ENCODE results near the gene SOX2. TPM values are rescaled to one million over a fixed set of nuclear protein-coding genes. Genes with fewer than 3 reads are reported as not detected.

Gene SOX2
- total RNA-seq, 1 donor from 2014 or later, result not detected

DNA sequence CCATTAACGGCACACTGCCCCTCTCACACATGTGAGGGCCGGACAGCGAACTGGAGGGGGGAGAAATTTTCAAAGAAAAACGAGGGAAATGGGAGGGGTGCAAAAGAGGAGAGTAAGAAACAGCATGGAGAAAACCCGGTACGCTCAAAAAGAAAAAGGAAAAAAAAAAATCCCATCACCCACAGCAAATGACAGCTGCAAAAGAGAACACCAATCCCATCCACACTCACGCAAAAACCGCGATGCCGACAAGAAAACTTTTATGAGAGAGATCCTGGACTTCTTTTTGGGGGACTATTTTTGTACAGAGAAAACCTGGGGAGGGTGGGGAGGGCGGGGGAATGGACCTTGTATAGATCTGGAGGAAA lies 1.5 kb downstream of the SOX2 start:
- Mint-ChIP-seq H3K36me3 (no peaks in the 10 kb centered on the region), H3K4me1 (peaks cover 9% of the 10 kb centered on the region), H3K27me3 (ENCODE audit: low read depth) (peaks cover 61% of the 10 kb centered on the region), H3K4me3 (no peak overlapping the region), H3K9me3 (no peaks in the 10 kb centered on the region), H3K27ac (no peak overlapping the region)
- TF ChIP-seq, protein P1, sequence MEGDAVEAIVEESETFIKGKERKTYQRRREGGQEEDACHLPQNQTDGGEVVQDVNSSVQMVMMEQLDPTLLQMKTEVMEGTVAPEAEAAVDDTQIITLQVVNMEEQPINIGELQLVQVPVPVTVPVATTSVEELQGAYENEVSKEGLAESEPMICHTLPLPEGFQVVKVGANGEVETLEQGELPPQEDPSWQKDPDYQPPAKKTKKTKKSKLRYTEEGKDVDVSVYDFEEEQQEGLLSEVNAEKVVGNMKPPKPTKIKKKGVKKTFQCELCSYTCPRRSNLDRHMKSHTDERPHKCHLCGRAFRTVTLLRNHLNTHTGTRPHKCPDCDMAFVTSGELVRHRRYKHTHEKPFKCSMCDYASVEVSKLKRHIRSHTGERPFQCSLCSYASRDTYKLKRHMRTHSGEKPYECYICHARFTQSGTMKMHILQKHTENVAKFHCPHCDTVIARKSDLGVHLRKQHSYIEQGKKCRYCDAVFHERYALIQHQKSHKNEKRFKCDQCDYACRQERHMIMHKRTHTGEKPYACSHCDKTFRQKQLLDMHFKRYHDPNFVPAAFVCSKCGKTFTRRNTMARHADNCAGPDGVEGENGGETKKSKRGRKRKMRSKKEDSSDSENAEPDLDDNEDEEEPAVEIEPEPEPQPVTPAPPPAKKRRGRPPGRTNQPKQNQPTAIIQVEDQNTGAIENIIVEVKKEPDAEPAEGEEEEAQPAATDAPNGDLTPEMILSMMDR (IDR thresholded peaks at IDR 0.05; ENCODE audit: unreplicated experiment), result no peak
- DNase-seq (ENCODE audit: low spot score in 2 of 2, unreplicated experiment in 2 of 2), result no peak

GRCh38 chr3:181713676-181714612 lies 2.2 kb downstream of the SOX2 start:
- Mint-ChIP-seq H3K9me3 (no peaks in the 10 kb centered on the region), H3K36me3 (no peaks in the 10 kb centered on the region), H3K27ac (no peak overlapping the region), H3K4me1 (peaks cover 9% of the 10 kb centered on the region), H3K4me3 (no peak overlapping the region), H3K27me3 (ENCODE audit: low read depth) (peaks cover 68% of the 10 kb centered on the region)
- DNase-seq (ENCODE audit: low spot score in 2 of 2, unreplicated experiment in 2 of 2), result no peak
- TF ChIP-seq, protein P1 (IDR thresholded peaks at IDR 0.05; ENCODE audit: unreplicated experiment), result no peak

DNA sequence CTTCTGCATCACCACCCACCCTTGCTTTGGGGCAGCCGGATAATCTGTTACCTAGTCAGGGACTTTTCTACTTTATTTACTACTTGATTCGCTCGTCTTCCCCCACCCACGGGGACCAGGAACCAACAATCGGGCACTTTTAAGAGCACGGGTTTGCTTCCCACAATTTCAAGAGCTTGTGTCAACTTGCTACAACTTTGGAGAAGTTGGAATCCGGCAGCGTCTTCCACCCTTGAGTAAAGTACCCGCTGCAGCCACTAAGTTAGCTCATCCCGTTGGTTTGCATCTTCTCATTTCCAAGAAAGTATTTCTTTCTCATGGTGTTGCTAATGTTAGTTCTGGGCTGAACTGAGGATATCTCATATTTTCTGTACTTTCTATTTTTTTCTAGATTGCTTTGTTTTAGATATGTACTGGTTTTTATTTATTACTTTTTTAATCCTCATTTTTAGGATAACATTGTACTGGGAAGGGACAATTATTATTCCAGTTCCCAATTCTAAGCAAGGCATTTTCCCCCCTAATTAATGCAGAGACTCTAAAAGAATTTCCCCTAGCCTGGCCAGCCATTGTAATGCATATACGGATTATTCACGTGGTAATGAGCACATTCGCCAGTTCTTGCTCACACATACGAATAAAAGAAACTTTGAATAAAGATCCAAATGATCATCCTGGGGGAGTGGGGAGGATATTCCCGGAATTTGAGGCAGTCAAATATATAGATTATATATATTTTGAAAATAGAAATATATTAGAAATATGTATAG lies 4.0 kb downstream of the SOX2 start:
- Mint-ChIP-seq H3K27ac (no peak overlapping the region), H3K36me3 (no peaks in the 10 kb centered on the region), H3K4me3 (no peak overlapping the region), H3K27me3 (ENCODE audit: low read depth) (peaks cover 85% of the 10 kb centered on the region), H3K4me1 (peaks cover 3% of the 10 kb centered on the region), H3K9me3 (no peaks in the 10 kb centered on the region)
- no peak for DNase-seq (ENCODE audit: low spot score in 2 of 2, unreplicated experiment in 2 of 2)
- TF ChIP-seq, protein P1 (IDR thresholded peaks at IDR 0.05; ENCODE audit: unreplicated experiment), result no peak

DNA sequence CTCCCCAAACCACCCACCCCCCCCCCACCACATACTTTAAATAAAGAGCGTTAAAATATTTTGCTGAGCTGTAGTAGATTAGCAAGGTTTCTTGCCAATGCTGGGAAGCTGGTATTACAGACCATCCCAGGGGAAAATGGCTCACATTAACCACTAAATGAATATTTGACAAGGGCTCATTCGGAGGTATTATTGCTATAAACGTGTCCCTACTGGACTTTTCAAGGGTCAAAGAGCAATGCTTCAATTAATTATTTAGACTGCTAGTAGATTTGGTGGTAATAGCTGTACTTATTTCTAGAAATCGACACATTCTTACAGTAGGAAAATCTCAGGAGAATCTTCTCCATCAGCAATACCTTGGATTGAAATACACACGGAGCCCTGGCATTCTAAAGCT lies 5.2 kb downstream of the SOX2 start:
- TF ChIP-seq, protein P1 (IDR thresholded peaks at IDR 0.05; ENCODE audit: unreplicated experiment), result no peak
- Mint-ChIP-seq H3K9me3 (no peaks in the 10 kb centered on the region), H3K36me3 (no peaks in the 10 kb centered on the region), H3K27ac (no peak overlapping the region), H3K4me1 (peaks cover 3% of the 10 kb centered on the region), H3K27me3 (ENCODE audit: low read depth) (peaks cover 97% of the 10 kb centered on the region), H3K4me3 (no peak overlapping the region)
- DNase-seq (ENCODE audit: low spot score in 2 of 2, unreplicated experiment in 2 of 2), result no peak

DNA sequence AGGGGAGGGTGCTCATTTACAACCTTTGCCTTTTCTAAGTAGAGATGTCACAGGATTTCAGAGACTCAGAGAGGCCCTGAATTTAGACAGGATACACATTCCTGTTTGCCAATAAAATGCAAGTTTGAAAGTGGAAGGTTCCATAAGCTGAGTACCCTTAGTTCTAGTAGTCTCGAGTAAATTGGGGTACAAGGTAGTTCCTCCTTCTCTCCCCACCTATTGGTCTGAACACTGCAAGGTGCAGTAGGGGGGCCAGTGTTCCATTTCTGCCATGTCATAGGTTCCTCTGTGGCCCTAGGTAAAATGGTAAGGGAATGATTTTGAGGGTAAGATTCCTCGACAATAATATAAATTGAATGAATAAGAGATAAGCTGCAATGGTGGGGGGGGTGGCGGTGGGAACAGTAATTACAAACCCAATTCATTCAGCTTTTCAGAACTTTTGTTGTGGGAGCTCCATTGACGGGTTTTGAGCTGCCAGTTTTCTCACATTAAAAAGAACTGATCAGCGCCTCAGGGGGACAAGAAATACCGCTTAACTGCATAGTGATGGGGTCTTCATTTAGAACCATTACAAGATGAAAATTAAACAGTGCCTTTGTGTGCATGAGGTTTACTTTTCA lies 5.9 kb downstream of the SOX2 start:
- Mint-ChIP-seq H3K27ac (no peak overlapping the region), H3K36me3 (no peaks in the 10 kb centered on the region), H3K4me1 (no peaks in the 10 kb centered on the region), H3K4me3 (no peak overlapping the region), H3K9me3 (no peaks in the 10 kb centered on the region), H3K27me3 (ENCODE audit: low read depth) (peaks cover 99% of the 10 kb centered on the region)
- DNase-seq (ENCODE audit: low spot score in 2 of 2, unreplicated experiment in 2 of 2), result no peak
- TF ChIP-seq, protein P1 (IDR thresholded peaks at IDR 0.05; ENCODE audit: unreplicated experiment), result no peak

All from mesothelial cell of epicardium (in vitro differentiated cells).